Stomach (tissue), 4 donors: ENCODE results near the gene GET4.

Source experiments
- CTCF ChIP-seq, 7 experiments: fragments of 450-650 bp in 4 of 7; fragments of 200-600 bp in 3 of 7; sonication (generic) in 3 of 7; IDR thresholded peaks; one replicate each; pipeline ENCODE4 v1.5.1; 2016 to 2019; ENCODE audit warnings: antibody characterized with exemption in 7 of 7, control low read depth in 2 of 7, mild to moderate bottlenecking in 1 of 7
- EP300 ChIP-seq: sonication (generic); formaldehyde crosslinking; IDR thresholded peaks from one replicate; pipeline ENCODE4 v1.6.1; 2017; ENCODE audit warnings: antibody characterized with exemption
- POLR2A ChIP-seq, 4 donors: fragments of 450-650 bp; IDR thresholded peaks; one replicate each; pipeline ENCODE4 v1.6.1; 2016; ENCODE audit warnings: antibody characterized with exemption in 4 of 4, control low read depth in 2 of 4, mild to moderate bottlenecking in 1 of 4, moderate library complexity in 1 of 4
- POLR2AphosphoS5 ChIP-seq, 3 donors: sonication (generic); formaldehyde crosslinking; IDR thresholded peaks; one replicate each; pipeline ENCODE4 v1.6.1; 2016; ENCODE audit warnings: antibody characterized with exemption in 3 of 3

GRCh38 chr7:931871-932650 lies 55.7 kb downstream of the GET4 start:
- TF ChIP-seq CTCF (IDR thresholded peaks at IDR 0.05) (no peak), EP300 (no peak), POLR2AphosphoS5 (IDR thresholded peaks at IDR 0.05) (no peak), POLR2A (IDR thresholded peaks at IDR 0.05) (no peak)
